Loucy (cell line): Measurements from ENCODE around the gene SRRM4.

Source experiments
- H2AFZ ChIP-seq: fragments of 200-600 bp; sonication (generic); 2 replicates; pipeline ENCODE4 v1.6.0; 2016; ENCODE audit warnings: antibody characterized with exemption, mild to moderate bottlenecking, low read length, moderate library complexity
- H3F3A ChIP-seq: fragments of 200-600 bp; 2 replicates; pipeline ENCODE4 v1.6.0; 2016; ENCODE audit warnings: antibody characterized with exemption, low read depth, mild to moderate bottlenecking
- H3K27me3 ChIP-seq: fragments of 200-600 bp; sonication (generic); 2 replicates; pipeline ENCODE4 v1.6.1; 2014; ENCODE audit warnings: low read length, mild to moderate bottlenecking; ENCODE audit not compliant: insufficient read depth, poor library complexity, severe bottlenecking
- H3K36me3 ChIP-seq: fragments of 200-600 bp; sonication (generic); 2 replicates; pipeline ENCODE4 v1.6.1; 2016; ENCODE audit warnings: low read length; ENCODE audit not compliant: insufficient read depth
- H3K4me1 ChIP-seq: fragments of 200-600 bp; sonication (generic); 2 replicates; pipeline ENCODE4 v1.5.1; 2014; ENCODE audit warnings: low read length, mild to moderate bottlenecking; ENCODE audit not compliant: insufficient read depth, poor library complexity, severe bottlenecking
- H3K4me2 ChIP-seq: fragments of 200-600 bp; sonication (generic); 2 replicates; pipeline ENCODE4 v1.6.0; 2014; ENCODE audit warnings: antibody characterized with exemption, low read length, low read depth, mild to moderate bottlenecking; ENCODE audit not compliant: poor library complexity, severe bottlenecking
- H3K4me3 ChIP-seq: fragments of 200-600 bp; sonication (generic); 2 replicates; pipeline ENCODE4 v1.5.1; 2014; ENCODE audit warnings: low read length, mild to moderate bottlenecking, mixed read lengths; ENCODE audit not compliant: poor library complexity, severe bottlenecking
- H3K79me2 ChIP-seq: fragments of 200-600 bp; sonication (generic); 2 replicates; pipeline ENCODE4 v1.6.1; 2014; ENCODE audit warnings: low read length; ENCODE audit not compliant: insufficient read depth
- H3K9ac ChIP-seq: fragments of 200-600 bp; sonication (generic); 2 replicates; pipeline ENCODE4 v1.6.0; 2014; ENCODE audit warnings: mild to moderate bottlenecking, low read depth, low read length, moderate library complexity; ENCODE audit not compliant: poor library complexity, severe bottlenecking
- H3K9me2 ChIP-seq: fragments of 200-600 bp; sonication (generic); replicated peaks from 2 replicates; pipeline ENCODE4 v1.6.1; 2016; ENCODE audit warnings: low read depth, low read length, mixed read lengths
- H3K9me3 ChIP-seq: fragments of 200-600 bp; sonication (generic); 2 replicates; pipeline ENCODE4 v1.6.1; 2014; ENCODE audit warnings: mild to moderate bottlenecking, antibody characterized with exemption, low read length, low read depth; ENCODE audit not compliant: insufficient read depth
- H4K20me1 ChIP-seq: fragments of 200-600 bp; sonication (generic); 2 replicates; pipeline ENCODE4 v1.6.0; 2014; ENCODE audit warnings: antibody characterized with exemption, low read length, mild to moderate bottlenecking; ENCODE audit not compliant: insufficient read depth, poor library complexity, severe bottlenecking
- EZH2phosphoT487 ChIP-seq: fragments of 200-600 bp; IDR thresholded peaks from 2 replicates; pipeline ENCODE4 v1.6.1; 2018; ENCODE audit warnings: antibody characterized with exemption, mild to moderate bottlenecking, moderate library complexity, borderline replicate concordance
- TF ChIP-seq, protein P1 (sequence below): fragments of 200-600 bp; sonication (generic); conservative IDR thresholded peaks from 2 replicates; pipeline ENCODE4 v1.5.1; 2014; ENCODE audit warnings: mild to moderate bottlenecking, antibody characterized with exemption, low read length

The SRRM4 gene

DNA sequence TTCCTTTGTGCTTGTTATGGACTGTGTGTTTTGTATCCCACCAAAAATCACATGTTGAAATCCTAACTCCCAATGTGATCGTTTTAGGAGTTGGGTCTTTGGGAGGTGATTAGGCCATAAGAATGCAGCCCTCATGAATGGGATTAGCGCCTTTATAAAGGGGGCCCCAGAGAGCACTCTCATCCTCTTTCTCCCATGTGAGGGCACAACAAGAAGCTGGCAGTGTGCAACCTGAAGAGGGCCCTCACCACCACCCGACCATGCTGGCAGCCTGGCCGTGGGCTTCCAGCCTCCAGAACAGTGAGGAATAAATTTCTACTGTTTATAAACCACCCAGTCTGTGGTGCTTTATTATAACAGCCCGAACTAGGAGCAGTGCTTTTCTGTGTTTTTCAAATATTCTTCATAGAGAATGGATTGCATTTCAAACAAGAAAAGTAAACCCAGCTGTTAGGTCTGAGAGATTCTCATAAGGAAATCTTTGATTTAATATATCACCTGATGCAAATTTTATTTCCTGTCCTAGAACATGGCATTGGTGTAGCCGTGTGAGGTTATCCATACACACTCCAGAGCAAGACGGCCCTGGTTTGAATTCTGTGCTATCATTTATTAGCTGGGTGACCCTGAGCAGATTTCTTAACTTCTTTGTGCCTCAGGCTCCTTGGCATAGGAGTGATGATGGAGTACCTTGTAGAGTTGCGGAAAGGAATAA is 225.2 kb downstream of the SRRM4 start:
- Histone ChIP-seq H3K79me2 (no peaks in the 10 kb centered on the region), H3K9me3 (no peaks in the 10 kb centered on the region), H3K4me1 (no peaks in the 10 kb centered on the region), H3K4me2 (no peak overlapping the region), H3K27me3 (no peaks in the 10 kb centered on the region), H3K9ac (no peak overlapping the region), H3K4me3 (no peak overlapping the region), H3K9me2 (no peaks in the 10 kb centered on the region), H3F3A (no peaks in the 10 kb centered on the region), H3K36me3 (no peaks in the 10 kb centered on the region), H2AFZ (no peak overlapping the region), H4K20me1 (no peaks in the 10 kb centered on the region)
- TF ChIP-seq EZH2phosphoT487 = no peak
- TF ChIP-seq, protein P1, sequence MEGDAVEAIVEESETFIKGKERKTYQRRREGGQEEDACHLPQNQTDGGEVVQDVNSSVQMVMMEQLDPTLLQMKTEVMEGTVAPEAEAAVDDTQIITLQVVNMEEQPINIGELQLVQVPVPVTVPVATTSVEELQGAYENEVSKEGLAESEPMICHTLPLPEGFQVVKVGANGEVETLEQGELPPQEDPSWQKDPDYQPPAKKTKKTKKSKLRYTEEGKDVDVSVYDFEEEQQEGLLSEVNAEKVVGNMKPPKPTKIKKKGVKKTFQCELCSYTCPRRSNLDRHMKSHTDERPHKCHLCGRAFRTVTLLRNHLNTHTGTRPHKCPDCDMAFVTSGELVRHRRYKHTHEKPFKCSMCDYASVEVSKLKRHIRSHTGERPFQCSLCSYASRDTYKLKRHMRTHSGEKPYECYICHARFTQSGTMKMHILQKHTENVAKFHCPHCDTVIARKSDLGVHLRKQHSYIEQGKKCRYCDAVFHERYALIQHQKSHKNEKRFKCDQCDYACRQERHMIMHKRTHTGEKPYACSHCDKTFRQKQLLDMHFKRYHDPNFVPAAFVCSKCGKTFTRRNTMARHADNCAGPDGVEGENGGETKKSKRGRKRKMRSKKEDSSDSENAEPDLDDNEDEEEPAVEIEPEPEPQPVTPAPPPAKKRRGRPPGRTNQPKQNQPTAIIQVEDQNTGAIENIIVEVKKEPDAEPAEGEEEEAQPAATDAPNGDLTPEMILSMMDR = no peak

DNA sequence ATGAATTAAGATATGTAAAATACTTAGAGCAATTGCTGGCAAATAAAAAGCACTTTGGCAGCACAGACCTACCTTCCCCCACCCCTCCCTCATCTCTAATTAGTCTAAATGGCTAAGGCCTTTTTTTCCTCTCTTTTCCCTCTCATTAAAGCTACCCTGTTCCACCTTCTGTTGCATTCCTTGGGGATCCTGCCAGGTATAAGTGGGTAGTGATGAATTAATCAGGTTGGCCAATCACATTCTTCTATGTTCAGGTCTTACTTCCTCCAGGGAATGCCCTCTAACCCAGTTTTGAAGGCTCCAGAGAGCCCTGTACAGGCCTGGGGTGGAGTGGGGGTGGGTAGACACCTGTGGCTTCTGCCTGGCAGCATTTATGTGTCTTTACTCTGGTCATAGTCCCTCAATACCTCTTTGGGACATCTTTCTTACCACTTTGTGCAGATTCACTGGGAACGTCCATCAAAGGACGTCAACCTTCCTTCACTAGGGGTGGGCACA is 225.8 kb downstream of the SRRM4 start:
- Histone ChIP-seq H3K4me3 (no peak overlapping the region), H4K20me1 (no peaks in the 10 kb centered on the region), H2AFZ (no peak overlapping the region), H3K9ac (no peak overlapping the region), H3K4me1 (no peaks in the 10 kb centered on the region), H3K9me3 (no peaks in the 10 kb centered on the region), H3F3A (no peaks in the 10 kb centered on the region), H3K79me2 (no peaks in the 10 kb centered on the region), H3K36me3 (no peaks in the 10 kb centered on the region), H3K9me2 (no peaks in the 10 kb centered on the region), H3K4me2 (no peak overlapping the region), H3K27me3 (no peaks in the 10 kb centered on the region)
- TF ChIP-seq, protein P1 = no peak

DNA sequence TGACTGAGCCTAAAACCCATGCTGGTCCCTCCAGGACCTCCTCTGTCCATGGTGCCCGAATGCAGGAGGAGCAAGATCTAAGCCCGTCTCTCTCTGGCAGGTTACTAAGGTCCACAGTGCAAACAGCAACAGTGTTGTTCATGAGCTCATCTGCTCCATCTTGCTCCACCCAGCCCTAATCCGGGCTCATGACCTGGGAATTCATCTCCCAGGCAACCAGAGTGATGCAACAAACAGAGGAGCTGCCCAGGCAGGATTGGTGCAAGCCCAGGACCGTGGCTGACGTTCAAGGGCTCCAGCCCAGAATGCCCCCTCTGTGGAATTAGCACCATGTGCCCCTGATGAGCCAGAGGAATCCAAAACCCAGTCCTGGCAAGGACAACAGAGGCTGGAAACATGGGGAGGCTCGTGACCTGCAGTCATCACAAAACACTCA is 227.3 kb downstream of the SRRM4 start:
- Histone ChIP-seq H3K36me3 (no peaks in the 10 kb centered on the region), H3K27me3 (no peaks in the 10 kb centered on the region), H4K20me1 (no peaks in the 10 kb centered on the region), H2AFZ (no peak overlapping the region), H3K9me2 (no peaks in the 10 kb centered on the region), H3K79me2 (no peaks in the 10 kb centered on the region), H3K4me1 (no peaks in the 10 kb centered on the region), H3F3A (no peaks in the 10 kb centered on the region), H3K9me3 (no peaks in the 10 kb centered on the region), H3K4me2 (no peak overlapping the region), H3K9ac (no peak overlapping the region), H3K4me3 (no peak overlapping the region)
- no peak for TF ChIP-seq EZH2phosphoT487
- TF ChIP-seq, protein P1 = no peak
